ENCODE data around the gene BATF.

DNA sequence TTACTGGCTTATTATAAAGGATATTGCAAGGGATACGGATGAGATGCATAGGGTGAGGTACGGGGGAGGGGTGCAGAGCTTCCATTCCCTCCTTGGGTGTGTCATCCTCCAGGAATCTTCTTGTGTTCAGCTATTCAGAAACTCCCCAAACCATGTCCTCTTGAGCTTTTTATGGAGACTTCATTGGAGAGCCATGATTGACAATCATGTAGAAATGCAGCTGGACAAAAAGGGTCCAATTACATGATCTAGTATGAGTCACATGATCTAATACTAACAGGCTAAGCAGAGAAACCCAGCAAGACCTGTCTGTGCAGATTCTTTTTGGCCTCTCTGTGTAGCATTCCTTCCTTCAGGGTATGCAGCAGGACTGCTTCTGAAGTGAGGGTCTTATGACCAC lies 32.2 kb downstream of the BATF start:
- TF ChIP-seq, protein P1, sequence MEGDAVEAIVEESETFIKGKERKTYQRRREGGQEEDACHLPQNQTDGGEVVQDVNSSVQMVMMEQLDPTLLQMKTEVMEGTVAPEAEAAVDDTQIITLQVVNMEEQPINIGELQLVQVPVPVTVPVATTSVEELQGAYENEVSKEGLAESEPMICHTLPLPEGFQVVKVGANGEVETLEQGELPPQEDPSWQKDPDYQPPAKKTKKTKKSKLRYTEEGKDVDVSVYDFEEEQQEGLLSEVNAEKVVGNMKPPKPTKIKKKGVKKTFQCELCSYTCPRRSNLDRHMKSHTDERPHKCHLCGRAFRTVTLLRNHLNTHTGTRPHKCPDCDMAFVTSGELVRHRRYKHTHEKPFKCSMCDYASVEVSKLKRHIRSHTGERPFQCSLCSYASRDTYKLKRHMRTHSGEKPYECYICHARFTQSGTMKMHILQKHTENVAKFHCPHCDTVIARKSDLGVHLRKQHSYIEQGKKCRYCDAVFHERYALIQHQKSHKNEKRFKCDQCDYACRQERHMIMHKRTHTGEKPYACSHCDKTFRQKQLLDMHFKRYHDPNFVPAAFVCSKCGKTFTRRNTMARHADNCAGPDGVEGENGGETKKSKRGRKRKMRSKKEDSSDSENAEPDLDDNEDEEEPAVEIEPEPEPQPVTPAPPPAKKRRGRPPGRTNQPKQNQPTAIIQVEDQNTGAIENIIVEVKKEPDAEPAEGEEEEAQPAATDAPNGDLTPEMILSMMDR (IDR thresholded peaks at IDR 0.05; ENCODE audit: poor library complexity), result no peak
- no peak for TF ChIP-seq EZH2 (IDR thresholded peaks at IDR 0.05; ENCODE audit: borderline replicate concordance)
